ENCODE data around the gene MAP4K2. TPM values are rescaled to one million over a fixed set of nuclear protein-coding genes. Genes with fewer than 3 reads are reported as not detected.

The MAP4K2 gene
- total RNA-seq, 1 experiment from 2014 or later = 24.7 TPM

DNA sequence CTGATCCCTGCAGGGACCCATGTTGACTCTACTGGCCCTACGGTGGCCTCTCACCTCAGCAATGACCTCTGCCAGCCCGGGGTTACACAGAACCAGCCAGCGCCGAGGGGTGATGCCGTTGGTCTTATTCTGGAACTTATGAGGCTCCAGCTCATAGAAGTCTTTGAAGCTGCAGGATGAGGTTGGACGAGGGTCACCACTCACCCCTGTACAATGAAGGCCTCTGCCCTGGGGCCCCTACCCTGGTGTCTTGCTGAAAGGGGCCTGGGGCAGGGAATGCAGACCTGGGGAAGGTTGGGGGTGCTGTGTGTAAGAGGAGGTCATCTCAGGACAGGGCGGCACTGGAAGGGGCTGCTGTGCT lies 50.0 kb downstream of the MAP4K2 start:
- H3K9me3 ChIP-seq (ENCODE audit: control insufficient read depth, low read depth, low read length) = no peaks in the 10 kb centered on the region
- no peak overlapping the region for H4K8ac ChIP-seq (replicated peaks; ENCODE audit: insufficient read length, low read depth, low read length)
- H3K14ac ChIP-seq (ENCODE audit: insufficient read depth, low read length) = no peak overlapping the region
- H3K23ac ChIP-seq (ENCODE audit: insufficient read length, low read depth, low read length) = no peak overlapping the region
- H2AFZ ChIP-seq (ENCODE audit: low read length) = no peak overlapping the region
- no peak overlapping the region for H3K56ac ChIP-seq (ENCODE audit: insufficient read length, low read depth, low read length)
- no peak overlapping the region for H2BK120ac ChIP-seq (ENCODE audit: low read depth, low read length, poor library complexity, severe bottlenecking)
- H3K4me1 Mint-ChIP-seq = peaks cover 10 to 25% of the 10 kb centered on the region in 2 experiments
- no peak overlapping the region for H3K27ac ChIP-seq (ENCODE audit: insufficient read length, low read depth, low read length)
- no peak for DNase-seq
- no peaks in the 10 kb centered on the region for H3K23me2 ChIP-seq (ENCODE audit: insufficient read length, low read depth, low read length, poor library complexity, severe bottlenecking)
- WGBS (ENCODE audit: extremely low coverage, insufficient read length, low lambda C conversion rate) = no CpG with 5 or more reads among the region's 7 CpGs
- H2BK15ac ChIP-seq (ENCODE audit: low read depth, low read length) = no peak overlapping the region
- H2BK5ac ChIP-seq (ENCODE audit: insufficient read length, low read length) = no peak overlapping the region
- no peak overlapping the region for H4K5ac ChIP-seq (ENCODE audit: insufficient read length, low read depth, low read length)
- no peak overlapping the region for H2AK5ac ChIP-seq (ENCODE audit: insufficient read length, low read length)
- H3K4me2 ChIP-seq (ENCODE audit: insufficient read depth, insufficient read length, low read length) = no peak overlapping the region
- no peaks in the 10 kb centered on the region for H3K4me1 ChIP-seq (ENCODE audit: insufficient read depth, low read length)
- H4K20me1 ChIP-seq (ENCODE audit: control insufficient read depth, insufficient read depth, insufficient read length) = no peaks in the 10 kb centered on the region
- H3K27me3 ChIP-seq (ENCODE audit: insufficient read depth, low read length) = no peaks in the 10 kb centered on the region
- TF ChIP-seq, protein P1, sequence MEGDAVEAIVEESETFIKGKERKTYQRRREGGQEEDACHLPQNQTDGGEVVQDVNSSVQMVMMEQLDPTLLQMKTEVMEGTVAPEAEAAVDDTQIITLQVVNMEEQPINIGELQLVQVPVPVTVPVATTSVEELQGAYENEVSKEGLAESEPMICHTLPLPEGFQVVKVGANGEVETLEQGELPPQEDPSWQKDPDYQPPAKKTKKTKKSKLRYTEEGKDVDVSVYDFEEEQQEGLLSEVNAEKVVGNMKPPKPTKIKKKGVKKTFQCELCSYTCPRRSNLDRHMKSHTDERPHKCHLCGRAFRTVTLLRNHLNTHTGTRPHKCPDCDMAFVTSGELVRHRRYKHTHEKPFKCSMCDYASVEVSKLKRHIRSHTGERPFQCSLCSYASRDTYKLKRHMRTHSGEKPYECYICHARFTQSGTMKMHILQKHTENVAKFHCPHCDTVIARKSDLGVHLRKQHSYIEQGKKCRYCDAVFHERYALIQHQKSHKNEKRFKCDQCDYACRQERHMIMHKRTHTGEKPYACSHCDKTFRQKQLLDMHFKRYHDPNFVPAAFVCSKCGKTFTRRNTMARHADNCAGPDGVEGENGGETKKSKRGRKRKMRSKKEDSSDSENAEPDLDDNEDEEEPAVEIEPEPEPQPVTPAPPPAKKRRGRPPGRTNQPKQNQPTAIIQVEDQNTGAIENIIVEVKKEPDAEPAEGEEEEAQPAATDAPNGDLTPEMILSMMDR (conservative IDR thresholded peaks at IDR 0.05) = no peak
- no peak overlapping the region for H3K9ac ChIP-seq (ENCODE audit: extremely low read depth, insufficient read length, low read length)
- H2BK20ac ChIP-seq (ENCODE audit: low read depth, low read length, poor library complexity, severe bottlenecking) = no peak overlapping the region
- H3K27ac Mint-ChIP-seq = no peak overlapping the region
- H3K79me1 ChIP-seq (ENCODE audit: insufficient read depth, low read depth, low read length, poor library complexity, severe bottlenecking) = no peaks in the 10 kb centered on the region
- no peaks in the 10 kb centered on the region for H3K9me3 Mint-ChIP-seq
- H4K91ac ChIP-seq (ENCODE audit: insufficient read length, low read depth, low read length) = no peak overlapping the region
- no peak overlapping the region for H3K18ac ChIP-seq (ENCODE audit: insufficient read length, low read depth, low read length)
- no peak overlapping the region for H3K4ac ChIP-seq (ENCODE audit: low read depth, low read length)
- no peak overlapping the region; a peak in 1 of 5 replicates for H3K4me3 Mint-ChIP-seq
- no peak overlapping the region for H2BK12ac ChIP-seq (ENCODE audit: insufficient read length, low read depth, low read length)
- no peak overlapping the region for H3T11ph ChIP-seq (ENCODE audit: low read length)
- peaks cover 0 to 14% (median 0%) of the 10 kb centered on the region in 3 experiments; a peak in 2 of 7 replicates for H3K36me3 Mint-ChIP-seq (ENCODE audit: insufficient read depth in 1 of 3, low read depth in 3 of 3)
- peaks cover 2% of the 10 kb centered on the region for H3K27me3 Mint-ChIP-seq (ENCODE audit: low read depth)
- no peaks in the 10 kb centered on the region for H3K79me2 ChIP-seq (ENCODE audit: insufficient read depth, low read length)

All from H9 (cell line).